Bronchial epithelial cell (primary cell): ENCODE measurements around the gene TSNAX. TPM values are rescaled to one million over a fixed set of nuclear protein-coding genes. Genes with fewer than 3 reads are reported as not detected.

Experiments
- DNase-seq: peaks from one replicate; pipeline ENCODE4 v3.0.0-alpha.2; 2010; ENCODE audit warnings: low read depth
- FAIRE-seq: peaks from 2 replicates; lab custom pipeline; 2011; peaks lifted over from hg19 to GRCh38; lab: Jason Lieb, UNC
- H3K27me3 ChIP-seq: 2 replicates; pipeline ENCODE4 v1.5.1; 2011; ENCODE audit warnings: low read length; ENCODE audit not compliant: control insufficient read depth, insufficient read depth
- H3K36me3 ChIP-seq: 2 replicates; pipeline ENCODE4 v1.5.1; 2011; ENCODE audit warnings: low read length; ENCODE audit not compliant: control insufficient read depth, insufficient read depth
- H3K4me3 ChIP-seq: 2 replicates; pipeline ENCODE4 v1.5.1; 2011; ENCODE audit warnings: mild to moderate bottlenecking, low read depth, low read length, control low read depth
- total RNA-seq: library from RNA; depleted of rRNA; stranded (reverse); fragments of >200 nt; gene quantifications from 2 replicates; pipeline ENCODE4 v1.2.1, GENCODE V29; 2014
- TF ChIP-seq, protein P1 (sequence below): IDR thresholded peaks from 2 replicates; pipeline ENCODE4 v1.5.1; 2011; ENCODE audit warnings: mild to moderate bottlenecking, moderate library complexity, low read length, control low read depth, inconsistent platforms; ENCODE audit not compliant: insufficient read depth, severe bottlenecking

TSNAX gene
- total RNA-seq, 1 donor from 2014 or later: 27.1 TPM

DNA sequence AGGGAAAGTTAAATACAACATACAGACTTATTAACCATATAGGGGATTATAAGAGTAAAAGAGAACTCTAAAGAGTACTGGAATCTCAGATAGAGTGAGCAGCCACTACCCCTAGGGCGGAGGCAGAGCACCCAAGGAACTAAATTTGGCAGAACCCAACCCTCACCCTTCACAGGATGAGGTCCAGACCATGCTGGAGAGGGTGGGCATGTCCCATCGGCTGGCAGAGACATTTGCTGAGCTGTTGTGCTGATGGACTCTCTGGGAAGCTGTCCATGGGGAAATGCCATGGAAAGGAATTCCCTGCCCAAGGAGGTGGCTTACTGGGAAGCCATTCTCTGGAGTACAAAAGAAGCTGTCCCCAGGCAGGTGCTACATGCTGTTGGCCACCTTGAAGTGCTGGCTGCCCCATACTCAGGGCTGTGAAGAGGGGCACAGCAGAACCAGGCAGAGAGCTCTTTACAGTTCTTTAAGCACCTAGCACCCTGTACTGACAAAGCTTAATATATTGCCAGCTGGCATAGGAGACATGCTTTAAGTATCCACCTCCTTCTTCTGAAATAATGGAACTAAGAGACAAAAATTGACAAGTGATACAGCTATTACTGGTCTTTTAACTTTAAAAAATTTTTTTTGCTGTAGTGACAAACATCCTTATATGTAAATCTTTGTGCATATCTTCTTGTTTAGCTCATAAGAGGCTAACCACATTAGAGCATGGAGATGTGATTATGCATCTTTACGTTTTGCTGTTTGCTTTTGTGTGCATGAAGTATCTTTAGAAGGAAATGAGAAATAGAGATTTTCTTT is 29.6 kb downstream of the TSNAX start:
- FAIRE-seq: no peak

DNA sequence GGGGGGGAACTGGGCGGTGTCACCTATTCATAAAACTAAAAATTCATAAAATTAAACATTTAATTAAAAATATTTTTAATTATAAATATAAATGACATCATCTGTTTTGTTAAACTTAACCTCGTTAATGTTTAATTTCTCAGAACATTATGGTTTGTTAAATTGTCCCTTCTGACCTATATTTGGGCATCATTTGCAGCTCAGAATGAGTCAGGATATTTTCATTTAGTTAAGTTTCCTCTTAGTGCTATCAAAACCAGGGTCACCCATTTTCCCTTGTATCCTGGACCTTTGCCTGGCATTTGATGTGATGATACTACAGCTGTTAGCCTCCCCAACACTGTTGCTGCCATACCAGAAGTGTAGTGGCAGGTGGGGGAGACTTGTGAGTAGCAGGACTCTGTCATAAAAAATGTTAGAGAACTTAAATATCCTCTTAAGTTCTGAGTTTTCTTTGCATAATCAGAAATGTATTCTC is 30.3 kb downstream of the TSNAX start:
- Histone ChIP-seq H3K36me3 (no peaks in the 10 kb centered on the region), H3K27me3 (no peaks in the 10 kb centered on the region), H3K4me3 (no peak overlapping the region)
- no peak for DNase-seq
- TF ChIP-seq, protein P1, sequence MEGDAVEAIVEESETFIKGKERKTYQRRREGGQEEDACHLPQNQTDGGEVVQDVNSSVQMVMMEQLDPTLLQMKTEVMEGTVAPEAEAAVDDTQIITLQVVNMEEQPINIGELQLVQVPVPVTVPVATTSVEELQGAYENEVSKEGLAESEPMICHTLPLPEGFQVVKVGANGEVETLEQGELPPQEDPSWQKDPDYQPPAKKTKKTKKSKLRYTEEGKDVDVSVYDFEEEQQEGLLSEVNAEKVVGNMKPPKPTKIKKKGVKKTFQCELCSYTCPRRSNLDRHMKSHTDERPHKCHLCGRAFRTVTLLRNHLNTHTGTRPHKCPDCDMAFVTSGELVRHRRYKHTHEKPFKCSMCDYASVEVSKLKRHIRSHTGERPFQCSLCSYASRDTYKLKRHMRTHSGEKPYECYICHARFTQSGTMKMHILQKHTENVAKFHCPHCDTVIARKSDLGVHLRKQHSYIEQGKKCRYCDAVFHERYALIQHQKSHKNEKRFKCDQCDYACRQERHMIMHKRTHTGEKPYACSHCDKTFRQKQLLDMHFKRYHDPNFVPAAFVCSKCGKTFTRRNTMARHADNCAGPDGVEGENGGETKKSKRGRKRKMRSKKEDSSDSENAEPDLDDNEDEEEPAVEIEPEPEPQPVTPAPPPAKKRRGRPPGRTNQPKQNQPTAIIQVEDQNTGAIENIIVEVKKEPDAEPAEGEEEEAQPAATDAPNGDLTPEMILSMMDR: no peak
- FAIRE-seq: no peak

More for the DNA sequence above, 29.6 kb downstream of the TSNAX start:
- no peak overlapping the region for H3K4me3 ChIP-seq
- H3K36me3 ChIP-seq: no peaks in the 10 kb centered on the region
- no peaks in the 10 kb centered on the region for H3K27me3 ChIP-seq
- TF ChIP-seq, protein P1: no peak
- DNase-seq: no peak

DNA sequence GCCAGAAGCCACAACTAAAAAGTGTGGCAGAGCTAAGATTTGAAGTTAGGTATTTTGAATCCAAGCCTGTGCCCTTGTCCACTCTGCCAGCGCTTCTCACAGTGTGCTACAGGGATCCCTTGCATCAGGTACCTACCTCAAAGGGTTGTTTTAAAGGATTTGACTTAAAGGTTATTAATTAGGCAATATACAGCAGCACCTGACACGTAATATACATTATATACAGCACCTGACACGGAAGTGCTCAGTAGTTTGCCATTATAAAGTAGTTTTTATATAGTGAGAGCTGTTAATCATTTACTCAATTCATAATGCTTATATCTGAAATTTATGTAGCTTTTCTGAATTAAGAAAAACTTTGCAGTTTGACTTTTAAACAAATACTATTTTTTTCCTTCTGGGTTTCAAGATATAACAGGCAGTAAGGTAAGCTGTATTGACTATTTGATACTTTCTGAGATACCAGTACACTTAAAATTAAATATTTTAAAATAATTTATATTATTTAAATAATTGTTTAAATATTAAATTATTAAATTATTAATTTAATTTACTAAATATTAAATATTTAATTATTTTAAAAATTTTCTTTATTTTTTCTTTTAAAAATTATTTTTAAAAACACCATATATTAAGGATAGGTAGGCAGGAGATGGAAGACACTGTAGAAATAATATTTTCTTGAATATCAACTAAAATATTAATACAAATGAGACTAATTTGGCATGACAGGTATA is 33.3 kb downstream of the TSNAX start:
- FAIRE-seq (no peak), DNase-seq (no peak)
- H3K27me3 ChIP-seq: no peaks in the 10 kb centered on the region
- H3K36me3 ChIP-seq: no peaks in the 10 kb centered on the region
- TF ChIP-seq, protein P1: no peak
- no peak overlapping the region for H3K4me3 ChIP-seq

DNA sequence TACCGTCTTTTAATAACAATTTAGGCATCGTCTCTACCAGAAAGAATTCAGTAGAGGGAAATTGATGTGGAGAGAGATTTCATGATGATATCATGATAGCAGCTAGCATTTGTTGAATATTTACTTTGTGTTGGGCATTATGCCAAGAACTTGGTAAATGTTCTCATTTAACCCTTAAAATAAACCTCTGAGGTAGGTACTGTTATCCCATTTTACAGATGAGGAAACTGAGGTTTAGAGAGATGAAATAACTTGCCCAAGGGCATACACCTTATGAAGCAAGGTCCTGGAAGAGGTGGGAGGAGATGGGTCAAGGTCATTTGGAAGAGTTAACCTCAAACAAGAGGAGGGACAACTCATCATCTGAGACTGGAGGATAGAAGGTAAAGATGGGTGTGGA is 34.8 kb downstream of the TSNAX start:
- H3K4me3 ChIP-seq: no peak overlapping the region
- no peaks in the 10 kb centered on the region for H3K36me3 ChIP-seq
- FAIRE-seq (no peak), DNase-seq (no peak)
- H3K27me3 ChIP-seq: no peaks in the 10 kb centered on the region
- TF ChIP-seq, protein P1: no peak

DNA sequence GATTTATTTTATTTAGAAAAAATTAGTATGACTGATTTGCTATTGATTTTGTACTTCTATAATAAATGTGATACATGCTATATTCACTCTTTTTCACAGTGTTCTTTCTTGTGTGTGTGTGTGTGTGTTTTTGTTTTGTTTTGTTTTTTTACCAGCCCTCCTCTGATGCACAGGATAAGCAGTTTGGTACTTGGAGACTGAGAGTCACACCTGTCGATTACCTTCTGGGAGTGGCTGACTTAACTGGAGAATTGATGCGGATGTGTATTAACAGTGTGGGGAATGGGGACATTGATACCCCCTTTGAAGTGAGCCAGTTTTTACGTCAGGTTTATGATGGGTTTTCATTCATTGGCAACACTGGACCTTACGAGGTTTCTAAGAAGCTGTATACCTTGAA is 35.9 kb downstream of the TSNAX start:
- DNase-seq: no peak
- no peak for FAIRE-seq
- TF ChIP-seq, protein P1: no peak
- no peaks in the 10 kb centered on the region for H3K36me3 ChIP-seq
- no peak overlapping the region for H3K4me3 ChIP-seq
- H3K27me3 ChIP-seq: no peaks in the 10 kb centered on the region
